Hepatocyte (in vitro differentiated cells): ENCODE data around the gene DENND5B.

Experiments
- EZH2 ChIP-seq: fragments of 200-600 bp; sonication (generic); IDR thresholded peaks from 2 replicates; pipeline ENCODE4 v1.6.1; 2016; ENCODE audit warnings: antibody characterized with exemption, mild to moderate bottlenecking, borderline replicate concordance
- EZH2phosphoT487 ChIP-seq: fragments of 200-600 bp; sonication (generic); IDR thresholded peaks from one replicate; pipeline ENCODE4 v1.6.1; 2018; ENCODE audit warnings: antibody characterized with exemption, mild to moderate bottlenecking, low read depth, moderate library complexity; ENCODE audit not compliant: unreplicated experiment, severe bottlenecking
- TF ChIP-seq, protein P1 (sequence below): fragments of 200-600 bp; sonication (generic); IDR thresholded peaks from 2 replicates; pipeline ENCODE4 v1.5.1; 2016; ENCODE audit warnings: antibody characterized with exemption, mild to moderate bottlenecking; ENCODE audit not compliant: poor library complexity

DNA sequence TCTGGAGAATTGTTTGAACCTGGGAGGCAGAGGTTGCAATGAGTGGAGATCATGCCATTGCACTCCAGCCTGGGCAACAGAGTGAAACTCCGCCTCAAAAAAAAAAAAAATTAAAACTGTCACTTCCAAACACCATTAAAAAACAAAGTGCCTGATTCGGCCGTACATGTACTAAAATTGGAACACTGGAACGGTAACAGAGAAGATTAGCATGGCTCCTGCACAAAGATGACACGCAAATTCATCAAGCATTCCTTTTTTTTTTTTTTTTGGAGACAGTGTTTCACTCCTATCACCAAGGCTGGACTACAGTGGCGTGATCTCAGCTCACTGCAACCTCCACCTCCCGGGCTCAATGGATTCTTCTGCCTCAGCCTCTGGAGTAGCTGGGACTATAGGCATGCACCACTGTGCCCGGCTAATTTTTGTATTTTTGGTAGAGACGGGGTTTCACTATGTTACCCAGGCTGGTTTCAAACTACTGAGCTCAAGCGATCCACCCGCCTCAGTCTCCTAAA lies 224.8 kb downstream of the DENND5B start:
- TF ChIP-seq, protein P1, sequence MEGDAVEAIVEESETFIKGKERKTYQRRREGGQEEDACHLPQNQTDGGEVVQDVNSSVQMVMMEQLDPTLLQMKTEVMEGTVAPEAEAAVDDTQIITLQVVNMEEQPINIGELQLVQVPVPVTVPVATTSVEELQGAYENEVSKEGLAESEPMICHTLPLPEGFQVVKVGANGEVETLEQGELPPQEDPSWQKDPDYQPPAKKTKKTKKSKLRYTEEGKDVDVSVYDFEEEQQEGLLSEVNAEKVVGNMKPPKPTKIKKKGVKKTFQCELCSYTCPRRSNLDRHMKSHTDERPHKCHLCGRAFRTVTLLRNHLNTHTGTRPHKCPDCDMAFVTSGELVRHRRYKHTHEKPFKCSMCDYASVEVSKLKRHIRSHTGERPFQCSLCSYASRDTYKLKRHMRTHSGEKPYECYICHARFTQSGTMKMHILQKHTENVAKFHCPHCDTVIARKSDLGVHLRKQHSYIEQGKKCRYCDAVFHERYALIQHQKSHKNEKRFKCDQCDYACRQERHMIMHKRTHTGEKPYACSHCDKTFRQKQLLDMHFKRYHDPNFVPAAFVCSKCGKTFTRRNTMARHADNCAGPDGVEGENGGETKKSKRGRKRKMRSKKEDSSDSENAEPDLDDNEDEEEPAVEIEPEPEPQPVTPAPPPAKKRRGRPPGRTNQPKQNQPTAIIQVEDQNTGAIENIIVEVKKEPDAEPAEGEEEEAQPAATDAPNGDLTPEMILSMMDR, result no peak
- TF ChIP-seq EZH2phosphoT487, result no peak
- TF ChIP-seq EZH2, result no peak
